Mucosa of descending colon (tissue), 3 donors: Measurements from ENCODE around the gene TOX2. TPM values are rescaled to one million over a fixed set of nuclear protein-coding genes. Genes with fewer than 3 reads are reported as not detected.
A peak's percentile ranks its signal among the peaks of the same experiment; 100 is the strongest.

Experiments used
- ATAC-seq: fragments of 200-7000 bp; cut with Tn5 transposase; one replicate; pipeline ENCODE4 v1.9.1; 2020; ENCODE audit warnings: mild to moderate bottlenecking, moderate library complexity
- DNase-seq, 3 donors: peaks; one replicate each; pipeline ENCODE4 v3.0.0-alpha.2; 2020
- H3K36me3 ChIP-seq: fragments of 200-600 bp; one replicate; pipeline ENCODE4 v1.8.0; 2021; ENCODE audit warnings: low read depth, mild to moderate bottlenecking
- H3K4me1 ChIP-seq: fragments of 200-600 bp; one replicate; pipeline ENCODE4 v1.8.0; 2021; ENCODE audit warnings: low read depth, mild to moderate bottlenecking
- H3K4me3 ChIP-seq: fragments of 200-600 bp; one replicate; pipeline ENCODE4 v1.8.0; 2021; ENCODE audit warnings: mild to moderate bottlenecking
- H3K9me3 ChIP-seq: fragments of 200-600 bp; one replicate; pipeline ENCODE4 v1.8.0; 2021; ENCODE audit warnings: mild to moderate bottlenecking
- CTCF ChIP-seq: fragments of 200-600 bp; IDR thresholded peaks from one replicate; pipeline ENCODE4 v1.8.0; 2022; ENCODE audit warnings: antibody characterized with exemption, mild to moderate bottlenecking
- intact Hi-C, 2 donors: fragments of 100-400 bp; cut with DNase I in 1 of 2; cut with micrococcal nuclease in 1 of 2; formaldehyde crosslinking; loops; one replicate each; pipeline versions ENCODE4 v1.11.0 to v1.11.1; 2022; cut with DNase I, micrococcal nuclease
- total RNA-seq, 3 donors: library from RNA; stranded (reverse); fragmentation: NEBNext Ultra II Directional in 2 of 3; extraction: Animal tissue kit (Norgen Biotek cat#: 25700) in 2 of 3; gene quantifications; one replicate each; pipeline versions ENCODE4 v1.2.1 to v1.2.4, GENCODE V29; 2021 to 2023
- donor health status: DM: no; HTN: no; CAD: no; lungs with moderate emphysema.
- donor health status: DM: no; HTN: no; CAD: no.
- donor health status: DM: no; HTN: yes; CAD: no.

TOX2 gene
- total RNA-seq, 3 donors from 2014 or later, result 2.9 to 6.1 (median 5.5) TPM

- intact Hi-C loops, result no loop called here
- no peak for TF ChIP-seq CTCF
- Histone ChIP-seq H3K4me1 (no peaks in the 10 kb centered on the region), H3K36me3 (no peaks in the 10 kb centered on the region), H3K9me3 (no peaks in the 10 kb centered on the region), H3K4me3 (no peak overlapping the region)
- ATAC-seq, result no peak
- no peak for DNase-seq
These were observed 173.1 kb downstream of the TOX2 start for GRCh38 chr20:44087857-44088120.

GRCh38 chr20:44089987-44090674 is 175.5 kb downstream of the TOX2 start:
- no peak for TF ChIP-seq CTCF
- no peaks in the 10 kb centered on the region for H3K9me3 ChIP-seq
- peak; percentile 66 for ATAC-seq
- DNase-seq, result peak in 1 of 3 donors; percentile 40
- H3K4me1 ChIP-seq, result no peaks in the 10 kb centered on the region
- intact Hi-C loops, result no loop called here
- H3K36me3 ChIP-seq, result no peaks in the 10 kb centered on the region
- H3K4me3 ChIP-seq, result no peak overlapping the region

GRCh38 chr20:44091026-44091425 is 176.4 kb downstream of the TOX2 start:
- H3K9me3 ChIP-seq, result no peaks in the 10 kb centered on the region
- TF ChIP-seq CTCF, result no peak
- ATAC-seq (no peak), DNase-seq (no peak)
- H3K4me3 ChIP-seq, result no peak overlapping the region
- no peaks in the 10 kb centered on the region for H3K4me1 ChIP-seq
- intact Hi-C loops, result no loop called here
- no peaks in the 10 kb centered on the region for H3K36me3 ChIP-seq

GRCh38 chr20:44092551-44093248 is 178.0 kb downstream of the TOX2 start:
- DNase-seq (peak in 1 of 3 donors; percentile 66), ATAC-seq (peak; percentile 57)
- Histone ChIP-seq H3K9me3 (no peaks in the 10 kb centered on the region), H3K4me1 (no peaks in the 10 kb centered on the region), H3K4me3 (no peak overlapping the region), H3K36me3 (no peaks in the 10 kb centered on the region)
- no peak for TF ChIP-seq CTCF
- intact Hi-C loops, result no loop called here

GRCh38 chr20:44093249-44093582 is 178.6 kb downstream of the TOX2 start:
- Histone ChIP-seq H3K9me3 (no peaks in the 10 kb centered on the region), H3K36me3 (no peaks in the 10 kb centered on the region), H3K4me1 (no peaks in the 10 kb centered on the region), H3K4me3 (no peak overlapping the region)
- no peak for TF ChIP-seq CTCF
- ATAC-seq, result no peak
- intact Hi-C loops, result no loop called here
- DNase-seq, result no peak

GRCh38 chr20:44095831-44096230 is 181.2 kb downstream of the TOX2 start:
- no peak for DNase-seq
- Histone ChIP-seq H3K9me3 (no peaks in the 10 kb centered on the region), H3K4me1 (no peaks in the 10 kb centered on the region), H3K4me3 (no peak overlapping the region), H3K36me3 (no peaks in the 10 kb centered on the region)
- ATAC-seq, result no peak
- no peak for TF ChIP-seq CTCF
- intact Hi-C loops, result no loop called here
